Stimulated activated CD8-positive, alpha-beta memory T cell treated with anti-CD3 and anti-CD28 coated beads, Interleukin-12 subunit alpha, Interleukin-12 subunit beta, amount 100 ng/mL, for 24 hours (primary cell): ENCODE results near the gene GRIK1.

ENCODE experiments used
- DNase-seq: peaks from one replicate; pipeline ENCODE4 v3.0.0-alpha.2; 2020; ENCODE audit errors: extremely low read depth

Gene GRIK1

GRCh38 chr21:29786496-29787360 lies 153.1 kb downstream of the GRIK1 start:
- no peak for DNase-seq

DNA sequence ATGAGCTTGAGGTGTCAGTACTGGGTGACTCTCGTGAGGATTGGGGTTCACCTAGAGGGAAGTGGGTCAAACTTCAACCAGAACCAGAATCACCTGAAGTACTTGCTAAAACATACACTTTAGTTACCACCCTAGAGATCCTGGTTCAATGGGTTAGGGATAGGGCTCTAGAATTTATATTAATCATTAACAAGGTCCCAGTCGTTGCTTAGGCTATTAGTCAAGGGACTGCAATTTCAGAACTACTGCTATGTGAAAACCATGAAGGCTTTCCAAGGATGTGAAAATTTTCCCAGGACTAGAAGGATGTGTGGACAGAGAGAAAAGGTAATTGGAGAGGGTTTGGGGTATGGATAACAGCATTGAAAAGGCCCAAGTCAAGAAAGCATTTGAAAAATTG lies 162.6 kb downstream of the GRIK1 start:
- DNase-seq: no peak

DNA sequence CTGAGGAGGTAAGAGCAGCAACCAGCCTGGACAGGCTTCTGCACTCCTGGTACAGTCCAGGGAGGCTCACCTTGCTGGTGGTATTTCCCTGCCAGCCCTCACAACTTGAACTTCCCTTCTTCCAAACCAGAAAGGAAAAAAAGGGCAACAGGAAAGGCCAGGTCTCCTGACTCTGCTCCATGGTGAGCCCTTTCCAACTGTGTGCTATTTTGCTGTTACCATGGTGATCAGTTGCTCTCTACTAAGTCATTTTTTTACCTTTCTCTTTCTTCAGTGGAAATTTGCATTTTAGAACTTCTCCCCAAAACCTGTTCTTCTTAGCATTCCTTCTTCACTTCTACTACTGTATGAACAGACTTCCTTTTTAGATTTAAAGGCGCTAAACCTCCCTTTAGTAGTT lies 164.3 kb downstream of the GRIK1 start:
- DNase-seq: no peak

GRCh38 chr21:29771491-29772066 lies 168.2 kb downstream of the GRIK1 start:
- DNase-seq: no peak

DNA sequence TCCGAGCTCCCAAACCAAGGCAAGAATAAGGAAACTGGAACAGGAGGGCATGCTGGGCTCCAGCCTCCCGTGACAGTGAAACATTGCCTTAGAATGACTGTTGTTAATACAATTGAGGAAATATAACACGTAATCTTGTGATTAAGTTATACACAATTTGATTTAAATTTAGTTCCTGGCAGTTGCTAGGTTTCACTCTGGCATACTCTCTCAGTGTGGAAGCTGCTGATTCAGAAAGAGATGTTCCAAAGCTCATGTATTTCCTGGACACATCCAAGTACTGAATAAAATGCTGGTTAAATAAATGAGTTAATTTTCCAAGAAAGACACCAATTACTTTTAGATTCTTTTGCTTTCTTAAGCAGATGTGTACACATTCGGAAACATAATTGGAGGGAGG lies 176.1 kb downstream of the GRIK1 start:
- no peak for DNase-seq

GRCh38 chr21:29762570-29763082 lies 177.2 kb downstream of the GRIK1 start:
- DNase-seq: no peak

DNA sequence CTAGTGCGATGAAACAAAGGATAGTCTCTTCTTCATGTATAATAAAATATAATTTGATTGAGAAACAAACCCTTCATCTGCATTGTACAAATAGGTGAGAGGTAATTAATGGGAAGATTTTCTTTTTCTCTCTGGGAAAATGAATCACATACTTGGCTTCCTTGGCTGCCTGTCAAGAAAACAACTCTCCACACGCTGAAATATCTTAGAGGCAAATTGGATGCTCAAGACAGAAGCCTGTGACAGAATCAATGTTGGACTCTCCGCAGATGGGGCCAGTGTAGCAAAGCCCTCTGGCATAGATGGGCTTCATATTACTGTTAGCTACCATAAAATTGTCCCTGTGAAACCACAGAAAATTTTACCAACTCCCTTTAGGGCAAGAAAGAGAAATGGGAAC lies 186.6 kb downstream of the GRIK1 start:
- no peak for DNase-seq

DNA sequence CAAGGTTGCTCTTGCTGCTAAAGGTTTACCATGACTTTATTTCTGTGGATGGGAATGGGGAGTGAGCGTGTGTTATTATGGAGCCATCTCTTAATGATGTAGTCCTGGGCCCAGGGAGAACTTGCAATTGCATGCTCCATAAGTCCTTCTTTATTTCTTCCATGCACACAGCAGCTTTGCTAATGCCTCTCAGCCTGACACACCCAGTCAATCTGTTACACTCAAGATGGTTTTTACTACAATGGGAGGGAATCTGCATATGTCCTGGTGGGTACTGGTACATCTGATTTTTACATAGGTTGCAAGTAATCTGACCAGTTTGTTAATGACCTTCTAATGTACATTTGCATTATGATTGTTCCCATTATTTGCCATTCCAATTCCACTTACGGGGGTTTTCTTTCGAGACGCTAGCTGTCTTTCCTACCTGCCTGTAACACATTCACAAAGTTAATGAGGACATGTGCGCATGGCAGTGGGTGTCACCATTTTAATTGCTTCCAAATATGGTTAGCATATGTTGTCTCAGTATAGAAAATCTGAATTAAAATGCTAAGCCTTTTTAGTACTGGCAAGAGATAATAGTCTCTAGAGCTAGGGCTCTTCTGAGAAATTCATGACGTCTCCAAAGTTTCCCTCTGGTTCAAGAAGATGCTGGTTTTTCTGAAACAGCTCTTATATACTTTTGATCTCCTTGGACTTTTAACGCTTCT lies 188.2 kb downstream of the GRIK1 start:
- DNase-seq: no peak

- DNase-seq: no peak
Measured at GRCh38 chr21:29749957-29750356, 189.8 kb downstream of the GRIK1 start.

- no peak for DNase-seq
Measured at GRCh38 chr21:29749223-29749622, 190.6 kb downstream of the GRIK1 start.

DNA sequence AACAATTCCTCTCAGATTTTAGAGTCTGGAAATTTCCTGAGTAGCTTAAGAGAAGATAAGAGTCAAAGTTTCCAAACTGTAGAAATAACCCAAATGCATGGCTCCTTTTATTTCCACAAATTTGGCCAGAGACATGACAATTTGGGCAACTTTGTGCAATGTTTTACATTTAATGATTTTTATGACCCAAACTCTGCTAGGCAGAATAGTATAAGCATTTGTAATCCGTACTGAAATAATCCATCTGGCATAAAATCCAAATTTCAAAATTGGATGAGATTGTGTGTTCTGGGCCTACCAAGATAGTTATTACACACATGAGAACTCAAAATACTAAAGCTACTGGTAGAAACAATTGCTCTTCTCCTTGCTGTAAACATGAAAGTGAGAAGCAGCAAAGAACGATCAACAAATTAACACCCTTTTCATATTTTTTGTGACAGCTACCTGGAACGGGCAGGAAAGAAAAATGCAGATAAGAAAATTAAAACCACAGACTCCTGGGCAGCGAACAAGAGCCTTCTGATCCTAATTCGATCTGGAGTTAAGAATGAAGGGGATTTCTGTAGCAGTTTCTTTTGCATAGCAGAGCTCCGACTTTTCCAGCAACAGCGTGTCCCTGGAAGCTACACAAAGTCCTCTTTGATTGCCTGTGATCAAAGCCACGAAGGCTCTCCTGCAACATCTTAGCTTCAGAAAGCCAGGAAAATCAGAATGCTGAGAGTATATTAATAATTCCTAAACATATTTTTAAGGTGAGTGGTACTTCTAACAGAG lies 191.2 kb downstream of the GRIK1 start:
- DNase-seq: no peak

- no peak for DNase-seq
Measured at GRCh38 chr21:29741761-29742160, 198.0 kb downstream of the GRIK1 start.

- no peak for DNase-seq
Measured at GRCh38 chr21:29739176-29739575, 200.6 kb downstream of the GRIK1 start.

DNA sequence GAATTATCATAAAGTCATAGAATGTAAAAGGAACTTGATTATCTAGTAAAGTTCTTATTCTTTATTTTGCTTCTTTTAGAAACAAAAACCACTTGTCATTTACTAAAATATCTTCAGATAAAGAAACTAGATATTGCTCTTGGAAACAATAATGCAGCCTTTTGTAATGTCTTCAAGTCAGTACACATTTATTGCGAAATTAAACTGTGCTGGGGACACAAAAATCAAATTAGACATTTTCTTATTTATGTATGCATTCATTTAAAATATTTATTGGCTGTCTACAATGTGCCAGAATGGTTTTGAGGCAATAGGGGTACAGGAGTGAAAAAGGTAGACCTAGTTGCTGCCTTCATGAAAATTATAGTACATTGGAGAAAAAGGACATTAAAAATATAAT lies 201.1 kb downstream of the GRIK1 start:
- DNase-seq: no peak

DNA sequence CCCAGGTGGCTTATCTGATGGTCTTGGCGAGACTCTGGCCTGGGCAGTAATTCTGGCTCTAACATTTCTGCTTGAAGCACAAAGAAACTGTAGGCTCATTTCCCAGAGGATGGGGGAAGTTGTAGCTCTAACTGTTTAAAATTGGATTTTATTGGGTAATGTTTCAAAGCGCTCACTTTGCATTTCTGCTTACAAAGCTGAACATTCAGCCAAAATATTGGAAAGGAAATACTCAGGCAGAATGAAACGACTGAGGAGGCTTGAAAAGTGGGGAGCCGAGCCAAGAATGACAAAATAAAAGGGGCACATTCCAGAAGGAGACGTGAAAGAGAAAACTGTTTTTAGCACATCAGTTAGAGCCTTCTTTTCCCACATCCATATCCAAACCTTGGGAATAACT lies 202.6 kb downstream of the GRIK1 start:
- DNase-seq: no peak

GRCh38 chr21:29730281-29730680 lies 209.5 kb downstream of the GRIK1 start:
- DNase-seq: no peak

GRCh38 chr21:29726044-29726443 lies 213.8 kb downstream of the GRIK1 start:
- DNase-seq: no peak

DNA sequence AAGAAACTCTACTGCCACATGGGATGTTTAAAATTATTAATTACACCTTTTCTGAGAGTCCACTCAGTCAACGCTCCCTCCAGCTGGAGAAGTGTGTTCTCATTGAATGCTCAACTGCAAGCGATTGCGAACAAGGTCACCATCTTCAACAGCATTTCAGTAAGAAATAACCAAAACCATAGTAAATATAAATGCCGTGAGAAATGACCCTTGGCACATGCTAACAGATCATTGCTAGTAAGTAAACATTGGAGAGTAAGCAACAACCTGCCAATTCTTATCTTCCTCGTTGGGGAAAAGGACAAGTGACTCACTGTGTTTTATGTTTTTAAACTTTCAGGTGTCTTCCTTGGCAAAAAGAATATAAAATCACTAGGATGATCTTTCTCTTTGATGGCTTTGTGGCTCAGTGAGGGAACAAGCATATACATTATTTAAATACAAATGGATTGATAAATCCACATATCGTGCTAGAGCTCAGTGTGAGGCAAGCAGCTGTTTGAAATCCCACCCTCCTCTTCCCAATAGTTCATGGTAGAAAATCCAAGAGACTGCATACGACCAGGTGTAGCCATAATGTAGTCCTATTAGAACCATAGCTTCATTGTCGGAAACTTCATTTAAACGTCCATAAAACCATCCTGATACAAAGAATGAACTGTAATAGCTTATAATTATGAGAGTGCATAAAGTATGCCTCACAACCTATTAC lies 214.6 kb downstream of the GRIK1 start:
- no peak for DNase-seq

DNA sequence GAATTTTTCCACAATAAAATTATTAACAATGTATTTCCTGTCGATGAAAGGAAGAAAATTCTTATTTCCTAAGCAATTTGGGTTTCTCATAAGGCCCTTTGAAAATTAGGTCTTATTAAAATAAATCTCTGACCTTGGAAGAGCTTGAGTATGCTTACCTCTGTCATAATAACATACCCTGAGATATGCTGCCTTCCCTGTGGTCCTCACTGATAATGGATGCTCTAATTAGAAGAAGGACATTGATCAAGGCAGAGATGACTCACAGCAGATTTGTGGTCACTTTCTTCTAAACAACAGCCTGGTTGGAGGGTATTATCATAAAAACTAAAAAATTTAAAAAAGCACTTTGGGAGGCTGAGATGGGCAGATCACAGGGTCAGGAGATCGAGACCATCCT lies 217.8 kb downstream of the GRIK1 start:
- no peak for DNase-seq

DNA sequence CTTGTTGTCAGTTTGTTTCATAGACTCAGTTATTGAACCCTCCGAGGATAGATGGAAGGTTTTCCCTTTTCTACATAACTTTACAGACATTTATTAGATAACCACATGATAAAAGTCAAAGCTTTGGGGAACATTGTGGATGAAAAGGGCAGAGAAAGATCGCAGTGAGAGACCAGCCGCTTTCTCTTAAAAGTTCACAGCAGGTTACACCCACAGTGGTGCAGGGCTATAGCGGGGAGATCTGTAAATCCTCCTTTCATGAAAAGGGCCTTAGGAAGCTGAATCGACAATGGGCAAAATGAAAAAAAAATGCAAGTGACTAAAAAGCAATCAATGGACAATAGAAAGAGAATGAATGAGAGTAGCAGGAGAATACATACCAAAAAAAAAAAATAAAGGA lies 218.6 kb downstream of the GRIK1 start:
- DNase-seq: no peak

GRCh38 chr21:29719521-29719920 lies 220.3 kb downstream of the GRIK1 start:
- DNase-seq: no peak
